Loucy (cell line): ENCODE data around the gene SYT8.

Experiments
- CTCF ChIP-seq: fragments of 200-600 bp; sonication (generic); conservative IDR thresholded peaks from 2 replicates; pipeline ENCODE4 v1.5.1; 2014; ENCODE audit warnings: mild to moderate bottlenecking, antibody characterized with exemption, low read length
- EZH2phosphoT487 ChIP-seq: fragments of 200-600 bp; IDR thresholded peaks from 2 replicates; pipeline ENCODE4 v1.6.1; 2018; ENCODE audit warnings: antibody characterized with exemption, mild to moderate bottlenecking, moderate library complexity, borderline replicate concordance

GRCh38 chr11:1837171-1838076 is 2.6 kb downstream of the SYT8 start:
- peak; percentile 76 for TF ChIP-seq CTCF
- TF ChIP-seq EZH2phosphoT487: no peak
